Muscle layer of colon (tissue), 2 donors: ENCODE results near the gene PRRX2.
"Not testable (repeated sequence)": the region's sequence is repeated elsewhere in the genome, so short reads cannot be mapped to it uniquely, and the experiment has no call there.

Experiments
- H3K27ac ChIP-seq: one replicate; pipeline ENCODE4 v1.7.0; 2013; ENCODE audit warnings: low read depth, mild to moderate bottlenecking, low read length, moderate library complexity
- H3K27me3 ChIP-seq, 2 donors: one replicate each; pipeline ENCODE4 v1.7.0; 2013; ENCODE audit warnings: low read length in 2 of 2, mild to moderate bottlenecking in 2 of 2; ENCODE audit not compliant: insufficient read depth in 2 of 2, control insufficient read depth in 1 of 2
- H3K36me3 ChIP-seq: one replicate; pipeline ENCODE4 v1.7.0; 2013; ENCODE audit warnings: mild to moderate bottlenecking, low read length; ENCODE audit not compliant: insufficient read depth
- H3K4me1 ChIP-seq: one replicate; pipeline ENCODE4 v1.7.0; 2013; ENCODE audit warnings: mild to moderate bottlenecking, low read length; ENCODE audit not compliant: insufficient read depth
- H3K4me3 ChIP-seq, 2 donors: one replicate each; pipeline ENCODE4 v1.7.0; 2013; ENCODE audit warnings: low read length in 2 of 2, low read depth in 1 of 2, mild to moderate bottlenecking in 1 of 2, moderate library complexity in 1 of 2
- H3K9ac ChIP-seq: one replicate; pipeline ENCODE4 v1.7.0; 2013; ENCODE audit warnings: low read length
- H3K9me3 ChIP-seq: one replicate; pipeline ENCODE4 v1.7.0; 2013; ENCODE audit warnings: mild to moderate bottlenecking, low read length
- donor health status: abdominal sarcoma.
- donor health status: Adenocarcinoma of cecum.

The PRRX2 gene

GRCh38 chr9:129648092-129648763, 17.2 kb upstream of the PRRX2 start:
- Histone ChIP-seq H3K9ac (no peak overlapping the region), H3K27ac (no peak overlapping the region), H3K4me3 (no peak overlapping the region), H3K9me3 (no peaks in the 10 kb centered on the region), H3K4me1 (no peaks in the 10 kb centered on the region), H3K36me3 (no peaks in the 10 kb centered on the region), H3K27me3 (no peaks in the 10 kb centered on the region)

GRCh38 chr9:129648764-129649115, 16.7 kb upstream of the PRRX2 start:
- H3K9ac ChIP-seq = no peak overlapping the region
- H3K4me1 ChIP-seq = no peaks in the 10 kb centered on the region
- no peaks in the 10 kb centered on the region for H3K27me3 ChIP-seq
- H3K9me3 ChIP-seq = no peaks in the 10 kb centered on the region
- H3K27ac ChIP-seq = no peak overlapping the region
- no peak overlapping the region for H3K4me3 ChIP-seq
- H3K36me3 ChIP-seq = no peaks in the 10 kb centered on the region

GRCh38 chr9:129649726-129650679, 15.4 kb upstream of the PRRX2 start:
- Histone ChIP-seq H3K4me3 (no peak overlapping the region), H3K9me3 (no peaks in the 10 kb centered on the region), H3K9ac (no peak overlapping the region), H3K27ac (no peak overlapping the region), H3K27me3 (no peaks in the 10 kb centered on the region), H3K36me3 (no peaks in the 10 kb centered on the region), H3K4me1 (no peaks in the 10 kb centered on the region)

- H3K27ac ChIP-seq = no peak overlapping the region
- H3K4me3 ChIP-seq = no peak overlapping the region
- H3K36me3 ChIP-seq = no peaks in the 10 kb centered on the region
- H3K4me1 ChIP-seq = no peaks in the 10 kb centered on the region
- H3K27me3 ChIP-seq = no peaks in the 10 kb centered on the region
- H3K9ac ChIP-seq = no peak overlapping the region
- H3K9me3 ChIP-seq = no peaks in the 10 kb centered on the region
These were observed 14.7 kb upstream of the PRRX2 start for GRCh38 chr9:129650680-129651235.

GRCh38 chr9:129653823-129654553, 11.5 kb upstream of the PRRX2 start:
- no peaks in the 10 kb centered on the region for H3K4me1 ChIP-seq
- H3K27ac ChIP-seq = no peak overlapping the region
- no peaks in the 10 kb centered on the region for H3K9me3 ChIP-seq
- H3K27me3 ChIP-seq = no peaks in the 10 kb centered on the region
- no peak overlapping the region for H3K9ac ChIP-seq
- no peak overlapping the region for H3K4me3 ChIP-seq
- H3K36me3 ChIP-seq = no peaks in the 10 kb centered on the region

- no peak overlapping the region for H3K27ac ChIP-seq
- no peak overlapping the region for H3K4me3 ChIP-seq
- no peaks in the 10 kb centered on the region for H3K9me3 ChIP-seq
- no peak overlapping the region for H3K9ac ChIP-seq
- no peaks in the 10 kb centered on the region for H3K36me3 ChIP-seq
- H3K4me1 ChIP-seq = no peaks in the 10 kb centered on the region
- no peaks in the 10 kb centered on the region for H3K27me3 ChIP-seq
These were observed 10.8 kb upstream of the PRRX2 start for GRCh38 chr9:129654554-129655040.

- H3K4me1 ChIP-seq = no peaks in the 10 kb centered on the region
- H3K9ac ChIP-seq = no peak overlapping the region
- no peak overlapping the region for H3K27ac ChIP-seq
These were observed 10.3 kb upstream of the PRRX2 start for GRCh38 chr9:129655154-129655553.

GRCh38 chr9:129655696-129656095, 9.8 kb upstream of the PRRX2 start:
- no peaks in the 10 kb centered on the region for H3K9me3 ChIP-seq

More at GRCh38 chr9:129655154-129655553, 10.3 kb upstream of the PRRX2 start:
- no peaks in the 10 kb centered on the region for H3K36me3 ChIP-seq
- H3K9me3 ChIP-seq = no peaks in the 10 kb centered on the region
- no peak overlapping the region for H3K4me3 ChIP-seq
- H3K27me3 ChIP-seq = no peaks in the 10 kb centered on the region

GRCh38 chr9:129656795-129657390, 8.6 kb upstream of the PRRX2 start:
- Histone ChIP-seq H3K9me3 (no peaks in the 10 kb centered on the region), H3K36me3 (no peaks in the 10 kb centered on the region), H3K4me1 (no peaks in the 10 kb centered on the region), H3K9ac (no peak overlapping the region), H3K4me3 (no peak overlapping the region), H3K27ac (no peak overlapping the region), H3K27me3 (no peaks in the 10 kb centered on the region)

More at GRCh38 chr9:129655696-129656095, 9.8 kb upstream of the PRRX2 start:
- H3K27ac ChIP-seq = no peak overlapping the region
- no peaks in the 10 kb centered on the region for H3K4me1 ChIP-seq
- no peak overlapping the region for H3K4me3 ChIP-seq
- no peak overlapping the region for H3K9ac ChIP-seq
- H3K27me3 ChIP-seq = no peaks in the 10 kb centered on the region
- H3K36me3 ChIP-seq = no peaks in the 10 kb centered on the region

GRCh38 chr9:129661029-129661428, 4.4 kb upstream of the PRRX2 start:
- peaks cover 0 to 9% of the 10 kb centered on the region in 2 donors for H3K27me3 ChIP-seq
- no peaks in the 10 kb centered on the region for H3K4me1 ChIP-seq
- no peak overlapping the region for H3K27ac ChIP-seq
- H3K36me3 ChIP-seq = no peaks in the 10 kb centered on the region
- no peak overlapping the region for H3K4me3 ChIP-seq
- H3K9ac ChIP-seq = no peak overlapping the region
- H3K9me3 ChIP-seq = no peaks in the 10 kb centered on the region

GRCh38 chr9:129662239-129662638, 3.2 kb upstream of the PRRX2 start:
- H3K27ac ChIP-seq, H3K4me1 ChIP-seq, H3K36me3 ChIP-seq, H3K4me3 ChIP-seq, H3K9ac ChIP-seq, H3K9me3 ChIP-seq: not testable (repeated sequence)
- H3K27me3 ChIP-seq = peaks cover 0 to 18% of the 10 kb centered on the region in 2 donors
